KMS-11 (cell line): Measurements from ENCODE around the gene CD82.

Experiments
- H2AFZ ChIP-seq: fragments of 200-600 bp; sonication (generic); 2 replicates; pipeline ENCODE4 v1.6.1; 2016; ENCODE audit warnings: antibody characterized with exemption, mixed run types, low read depth
- H3K27ac ChIP-seq: fragments of 200-600 bp; sonication (generic); 2 replicates; pipeline ENCODE4 v1.6.1; 2016; ENCODE audit warnings: mild to moderate bottlenecking, mixed run types
- H3K27me3 ChIP-seq: fragments of 200-600 bp; sonication (generic); 2 replicates; pipeline ENCODE4 v1.6.1; 2017; ENCODE audit warnings: mild to moderate bottlenecking, low read depth, mixed run types, moderate library complexity; ENCODE audit not compliant: insufficient read depth
- H3K36me3 ChIP-seq: fragments of 200-600 bp; sonication (generic); 2 replicates; pipeline ENCODE4 v1.6.1; 2017; ENCODE audit warnings: mild to moderate bottlenecking, mixed run types; ENCODE audit not compliant: insufficient read depth
- H3K4me1 ChIP-seq: fragments of 200-600 bp; sonication (generic); 2 replicates; pipeline ENCODE4 v1.6.1; 2016; ENCODE audit warnings: mild to moderate bottlenecking, low read depth, mixed run types; ENCODE audit not compliant: poor library complexity, severe bottlenecking
- H3K4me2 ChIP-seq: fragments of 200-600 bp; sonication (generic); 2 replicates; pipeline ENCODE4 v1.7.0; 2016; ENCODE audit warnings: mild to moderate bottlenecking, mixed run types
- H3K4me3 ChIP-seq: fragments of 200-600 bp; sonication (generic); IDR thresholded peaks from 2 replicates; pipeline ENCODE4 v1.6.1; 2017; ENCODE audit warnings: low read depth, low read length, mixed read lengths; ENCODE audit not compliant: insufficient read depth
- H3K79me2 ChIP-seq: fragments of 200-600 bp; sonication (generic); 2 replicates; pipeline ENCODE4 v1.6.1; 2016; ENCODE audit warnings: low read depth, mixed run types; ENCODE audit not compliant: insufficient read depth
- H3K9ac ChIP-seq: fragments of 200-600 bp; sonication (generic); 2 replicates; pipeline ENCODE4 v1.6.1; 2016; ENCODE audit warnings: mild to moderate bottlenecking, mixed run types
- H4K20me1 ChIP-seq: fragments of 200-600 bp; sonication (generic); 2 replicates; pipeline ENCODE4 v1.6.1; 2016; ENCODE audit warnings: mild to moderate bottlenecking, mixed run types; ENCODE audit not compliant: insufficient read depth
- TF ChIP-seq, protein P1 (sequence below): fragments of 200-600 bp; sonication (generic); conservative IDR thresholded peaks from 2 replicates; pipeline ENCODE4 v1.6.1; 2017; ENCODE audit warnings: low read depth, mild to moderate bottlenecking, antibody characterized with exemption, low read length, moderate library complexity, mixed read lengths

The CD82 gene

DNA sequence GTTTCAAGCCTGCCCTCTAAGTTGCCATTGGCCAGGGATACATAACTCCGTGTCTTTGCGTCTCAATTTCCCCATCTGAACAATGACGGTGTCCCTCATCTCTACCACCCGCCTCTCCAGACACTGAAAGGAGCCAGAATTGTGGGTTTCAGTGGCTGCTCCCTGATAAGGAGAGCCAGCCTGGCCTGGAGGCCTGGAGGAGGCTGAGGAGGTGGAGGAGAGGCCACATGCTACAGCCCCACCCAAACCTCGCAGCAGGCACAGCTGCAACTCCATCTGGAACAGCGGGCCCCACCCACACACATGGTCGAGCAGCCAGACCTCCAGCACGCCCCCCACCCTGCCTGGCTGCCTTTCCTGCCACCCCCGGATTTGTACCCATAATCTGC, 34.4 kb upstream of the CD82 start:
- Histone ChIP-seq H3K9ac (no peak overlapping the region), H2AFZ (no peak overlapping the region), H3K4me1 (no peaks in the 10 kb centered on the region), H4K20me1 (no peaks in the 10 kb centered on the region), H3K79me2 (no peaks in the 10 kb centered on the region), H3K36me3 (no peaks in the 10 kb centered on the region), H3K4me3 (no peak overlapping the region), H3K4me2 (no peak overlapping the region), H3K27ac (no peak overlapping the region), H3K27me3 (no peaks in the 10 kb centered on the region)
- TF ChIP-seq, protein P1, sequence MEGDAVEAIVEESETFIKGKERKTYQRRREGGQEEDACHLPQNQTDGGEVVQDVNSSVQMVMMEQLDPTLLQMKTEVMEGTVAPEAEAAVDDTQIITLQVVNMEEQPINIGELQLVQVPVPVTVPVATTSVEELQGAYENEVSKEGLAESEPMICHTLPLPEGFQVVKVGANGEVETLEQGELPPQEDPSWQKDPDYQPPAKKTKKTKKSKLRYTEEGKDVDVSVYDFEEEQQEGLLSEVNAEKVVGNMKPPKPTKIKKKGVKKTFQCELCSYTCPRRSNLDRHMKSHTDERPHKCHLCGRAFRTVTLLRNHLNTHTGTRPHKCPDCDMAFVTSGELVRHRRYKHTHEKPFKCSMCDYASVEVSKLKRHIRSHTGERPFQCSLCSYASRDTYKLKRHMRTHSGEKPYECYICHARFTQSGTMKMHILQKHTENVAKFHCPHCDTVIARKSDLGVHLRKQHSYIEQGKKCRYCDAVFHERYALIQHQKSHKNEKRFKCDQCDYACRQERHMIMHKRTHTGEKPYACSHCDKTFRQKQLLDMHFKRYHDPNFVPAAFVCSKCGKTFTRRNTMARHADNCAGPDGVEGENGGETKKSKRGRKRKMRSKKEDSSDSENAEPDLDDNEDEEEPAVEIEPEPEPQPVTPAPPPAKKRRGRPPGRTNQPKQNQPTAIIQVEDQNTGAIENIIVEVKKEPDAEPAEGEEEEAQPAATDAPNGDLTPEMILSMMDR: no peak

- Histone ChIP-seq H4K20me1 (no peaks in the 10 kb centered on the region), H2AFZ (no peak overlapping the region), H3K79me2 (no peaks in the 10 kb centered on the region), H3K27ac (no peak overlapping the region), H3K36me3 (no peaks in the 10 kb centered on the region), H3K4me2 (no peak overlapping the region), H3K4me3 (no peak overlapping the region), H3K4me1 (no peaks in the 10 kb centered on the region), H3K27me3 (no peaks in the 10 kb centered on the region), H3K9ac (no peak overlapping the region)
- TF ChIP-seq, protein P1: no peak
Measured at GRCh38 chr11:44531636-44532035, 33.8 kb upstream of the CD82 start.

DNA sequence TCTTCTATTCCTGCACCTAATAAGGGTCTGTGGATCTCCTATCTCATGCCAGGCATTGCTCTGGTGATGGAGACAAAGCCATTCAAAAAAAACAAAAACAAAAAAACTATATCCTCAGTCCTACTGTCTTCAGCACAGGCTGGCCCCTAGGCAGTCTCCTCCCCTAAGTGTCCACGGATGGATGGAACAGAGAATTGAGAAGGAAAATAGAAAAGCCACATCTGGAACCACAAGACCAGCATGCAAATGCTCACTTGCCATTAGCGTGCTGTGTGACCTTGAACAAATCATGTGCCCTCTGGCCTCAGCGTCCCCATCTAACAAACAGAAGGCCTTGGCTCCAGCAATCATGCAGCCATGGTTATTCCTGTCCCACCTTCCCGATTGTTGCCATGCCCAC, 32.7 kb upstream of the CD82 start:
- Histone ChIP-seq H4K20me1 (no peaks in the 10 kb centered on the region), H3K9ac (no peak overlapping the region), H3K27me3 (no peaks in the 10 kb centered on the region), H3K4me1 (no peaks in the 10 kb centered on the region), H2AFZ (no peak overlapping the region), H3K79me2 (no peaks in the 10 kb centered on the region), H3K27ac (no peak overlapping the region), H3K4me3 (no peak overlapping the region), H3K36me3 (no peaks in the 10 kb centered on the region), H3K4me2 (no peak overlapping the region)
- TF ChIP-seq, protein P1: no peak

- no peaks in the 10 kb centered on the region for H3K79me2 ChIP-seq
- H3K9ac ChIP-seq: no peak overlapping the region
- H4K20me1 ChIP-seq: no peaks in the 10 kb centered on the region
- no peak overlapping the region for H2AFZ ChIP-seq
- TF ChIP-seq, protein P1: no peak
- H3K4me1 ChIP-seq: no peaks in the 10 kb centered on the region
- no peaks in the 10 kb centered on the region for H3K27me3 ChIP-seq
- no peak overlapping the region for H3K4me3 ChIP-seq
- H3K36me3 ChIP-seq: no peaks in the 10 kb centered on the region
- H3K4me2 ChIP-seq: no peak overlapping the region
- H3K27ac ChIP-seq: no peak overlapping the region
Measured at GRCh38 chr11:44533921-44534711, 31.3 kb upstream of the CD82 start.
